ENCODE measurements around the gene PADI6. TPM values are rescaled to one million over a fixed set of nuclear protein-coding genes. Genes with fewer than 3 reads are reported as not detected.

PADI6 gene
- total and polyA plus RNA-seq, 9 of the 15 experiments (the other 6 are each of a cell fraction or from before 2014, with no cell fraction given), result not detected

DNA sequence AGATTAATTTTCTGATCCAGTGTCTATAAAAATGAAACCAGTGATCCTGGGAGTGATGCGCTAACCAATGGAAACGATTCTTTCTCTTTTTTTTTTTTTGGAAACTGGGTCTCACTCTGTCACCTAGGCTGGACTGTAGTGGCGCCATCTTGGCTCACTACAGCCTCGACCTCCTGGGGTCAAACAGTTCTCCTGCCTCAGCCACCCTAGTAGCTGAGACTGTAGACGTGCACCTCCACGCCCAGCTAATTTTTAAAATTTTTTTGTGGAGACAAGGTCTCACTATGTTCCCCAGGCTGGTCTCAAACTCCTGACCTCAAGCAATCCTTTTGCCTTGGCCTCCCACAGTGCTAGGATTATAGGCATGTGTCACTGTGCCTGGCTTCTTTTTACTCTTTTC, 70.8 kb downstream of the PADI6 start (continued):
- no peak for TF ChIP-seq MBD2 (IDR thresholded peaks at IDR 0.05; ENCODE audit: borderline replicate concordance, low read depth)
- TF ChIP-seq MIER1 (IDR thresholded peaks at IDR 0.05; ENCODE audit: low read depth), result no peak
- TF ChIP-seq FUS (optimal IDR thresholded peaks at IDR 0.05; ENCODE audit: low read depth, low read length), result no peak
- TF ChIP-seq ZNF282 (CRISPR knock-in tag; IDR thresholded peaks at IDR 0.05), result no peak
- no peak for TF ChIP-seq USF2 (CRISPR knock-in tag; IDR thresholded peaks at IDR 0.05)
- TF ChIP-seq CC2D1A (IDR thresholded peaks at IDR 0.05), result no peak
- TF ChIP-seq ID3 (CRISPR knock-in tag; IDR thresholded peaks at IDR 0.05), result no peak
- no peak for TF ChIP-seq ID3 (tag; IDR thresholded peaks at IDR 0.05)
- no peak for TF ChIP-seq RB1 (IDR thresholded peaks at IDR 0.05; ENCODE audit: low read depth)
- TF ChIP-seq TAF7 (tag; IDR thresholded peaks at IDR 0.05), result peak; percentile 11; the same call in 1 of the 2 replicates
- 0 out of 2 replicates have a peak, but pooled peaks have one; percentile 33 for TF ChIP-seq KLF6 (CRISPR knock-in tag; IDR thresholded peaks at IDR 0.05; ENCODE audit: borderline replicate concordance)
- no peak for TF ChIP-seq TSC22D4 (tag; IDR thresholded peaks at IDR 0.05)
- TF ChIP-seq, protein P1, sequence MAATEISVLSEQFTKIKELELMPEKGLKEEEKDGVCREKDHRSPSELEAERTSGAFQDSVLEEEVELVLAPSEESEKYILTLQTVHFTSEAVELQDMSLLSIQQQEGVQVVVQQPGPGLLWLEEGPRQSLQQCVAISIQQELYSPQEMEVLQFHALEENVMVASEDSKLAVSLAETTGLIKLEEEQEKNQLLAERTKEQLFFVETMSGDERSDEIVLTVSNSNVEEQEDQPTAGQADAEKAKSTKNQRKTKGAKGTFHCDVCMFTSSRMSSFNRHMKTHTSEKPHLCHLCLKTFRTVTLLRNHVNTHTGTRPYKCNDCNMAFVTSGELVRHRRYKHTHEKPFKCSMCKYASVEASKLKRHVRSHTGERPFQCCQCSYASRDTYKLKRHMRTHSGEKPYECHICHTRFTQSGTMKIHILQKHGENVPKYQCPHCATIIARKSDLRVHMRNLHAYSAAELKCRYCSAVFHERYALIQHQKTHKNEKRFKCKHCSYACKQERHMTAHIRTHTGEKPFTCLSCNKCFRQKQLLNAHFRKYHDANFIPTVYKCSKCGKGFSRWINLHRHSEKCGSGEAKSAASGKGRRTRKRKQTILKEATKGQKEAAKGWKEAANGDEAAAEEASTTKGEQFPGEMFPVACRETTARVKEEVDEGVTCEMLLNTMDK (IDR thresholded peaks at IDR 0.05; ENCODE audit: borderline replicate concordance, insufficient read depth, low read depth, low read length, poor library complexity, severe bottlenecking), result no peak
- TF ChIP-seq ZNF165 (CRISPR knock-in tag; IDR thresholded peaks at IDR 0.05; ENCODE audit: borderline replicate concordance), result no peak
- no peak for TF ChIP-seq NR2F6 (CRISPR knock-in tag; IDR thresholded peaks at IDR 0.05)
- TF ChIP-seq, protein P2, sequence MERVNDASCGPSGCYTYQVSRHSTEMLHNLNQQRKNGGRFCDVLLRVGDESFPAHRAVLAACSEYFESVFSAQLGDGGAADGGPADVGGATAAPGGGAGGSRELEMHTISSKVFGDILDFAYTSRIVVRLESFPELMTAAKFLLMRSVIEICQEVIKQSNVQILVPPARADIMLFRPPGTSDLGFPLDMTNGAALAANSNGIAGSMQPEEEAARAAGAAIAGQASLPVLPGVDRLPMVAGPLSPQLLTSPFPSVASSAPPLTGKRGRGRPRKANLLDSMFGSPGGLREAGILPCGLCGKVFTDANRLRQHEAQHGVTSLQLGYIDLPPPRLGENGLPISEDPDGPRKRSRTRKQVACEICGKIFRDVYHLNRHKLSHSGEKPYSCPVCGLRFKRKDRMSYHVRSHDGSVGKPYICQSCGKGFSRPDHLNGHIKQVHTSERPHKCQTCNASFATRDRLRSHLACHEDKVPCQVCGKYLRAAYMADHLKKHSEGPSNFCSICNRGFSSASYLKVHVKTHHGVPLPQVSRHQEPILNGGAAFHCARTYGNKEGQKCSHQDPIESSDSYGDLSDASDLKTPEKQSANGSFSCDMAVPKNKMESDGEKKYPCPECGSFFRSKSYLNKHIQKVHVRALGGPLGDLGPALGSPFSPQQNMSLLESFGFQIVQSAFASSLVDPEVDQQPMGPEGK (CRISPR knock-in tag; IDR thresholded peaks at IDR 0.05; ENCODE audit: borderline replicate concordance), result no peak
- TF ChIP-seq LEF1 (IDR thresholded peaks at IDR 0.05), result no peak
- TF ChIP-seq BRD9 (IDR thresholded peaks at IDR 0.05; ENCODE audit: low read depth, partially characterized antibody), result no peak
- TF ChIP-seq TFE3 (CRISPR knock-in tag; IDR thresholded peaks at IDR 0.05), result no peak
- TF ChIP-seq BACH1 (tag; IDR thresholded peaks at IDR 0.05), result no peak
- TF ChIP-seq BMI1 (IDR thresholded peaks at IDR 0.05; ENCODE audit: low read length), result no peak
- TF ChIP-seq STAT5B (CRISPR knock-in tag; IDR thresholded peaks at IDR 0.05), result no peak
- TF ChIP-seq DMBX1 (CRISPR knock-in tag; IDR thresholded peaks at IDR 0.05; ENCODE audit: borderline replicate concordance), result peak; percentile 90
- TF ChIP-seq, protein P3, sequence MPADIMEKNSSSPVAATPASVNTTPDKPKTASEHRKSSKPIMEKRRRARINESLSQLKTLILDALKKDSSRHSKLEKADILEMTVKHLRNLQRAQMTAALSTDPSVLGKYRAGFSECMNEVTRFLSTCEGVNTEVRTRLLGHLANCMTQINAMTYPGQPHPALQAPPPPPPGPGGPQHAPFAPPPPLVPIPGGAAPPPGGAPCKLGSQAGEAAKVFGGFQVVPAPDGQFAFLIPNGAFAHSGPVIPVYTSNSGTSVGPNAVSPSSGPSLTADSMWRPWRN (IDR thresholded peaks at IDR 0.05; ENCODE audit: low read depth), result no peak
